Uterus (tissue), 4 donors: Measurements from ENCODE around the gene ZMYND19. TPM values are rescaled to one million over a fixed set of nuclear protein-coding genes. Genes with fewer than 3 reads are reported as not detected.

Experiments
- DNase-seq, 2 donors: peaks; one replicate each; pipeline ENCODE4 v3.0.0-alpha.2; 2019 to 2020
- H3K27ac ChIP-seq, 2 donors: fragments of 200-600 bp; sonication (generic); 1 replicate in 1 of 2; 2 replicates in 1 of 2; pipeline ENCODE4 v1.5.1; 2016 to 2018
- H3K27me3 ChIP-seq, 2 donors: fragments of 200-600 bp; sonication (generic); one replicate each; pipeline ENCODE4 v1.5.1; 2018 to 2019; ENCODE audit warnings: control low read depth in 1 of 2
- H3K36me3 ChIP-seq, 2 donors: fragments of 200-600 bp; sonication (generic); one replicate each; pipeline ENCODE4 v1.5.1; 2019; ENCODE audit warnings: control low read depth in 1 of 2
- H3K4me1 ChIP-seq, 2 donors: fragments of 200-600 bp; sonication (generic); one replicate each; pipeline ENCODE4 v1.5.1; 2018 to 2019; ENCODE audit warnings: control low read depth in 1 of 2
- H3K4me3 ChIP-seq, 2 donors: fragments of 200-600 bp; sonication (generic); 1 replicate in 1 of 2; 2 replicates in 1 of 2; pipeline ENCODE4 v1.5.1; 2018 to 2019; ENCODE audit warnings: mild to moderate bottlenecking in 1 of 2
- H3K9me3 ChIP-seq, 2 donors: fragments of 200-600 bp; sonication (generic); one replicate each; pipeline ENCODE4 v1.5.1; 2019; ENCODE audit warnings: control low read depth in 1 of 2
- CTCF ChIP-seq, 4 experiments: fragments of 200-600 bp in 2 of 4; fragments of 450-650 bp in 2 of 4; sonication (generic) in 2 of 4; IDR thresholded peaks; one replicate each; pipeline ENCODE4 v1.5.1; 2016 to 2019; ENCODE audit warnings: antibody characterized with exemption in 4 of 4, mild to moderate bottlenecking in 2 of 4, moderate library complexity in 1 of 4
- POLR2A ChIP-seq, 2 donors: fragments of 450-650 bp; IDR thresholded peaks; one replicate each; pipeline ENCODE4 v1.6.1; 2016; ENCODE audit warnings: antibody characterized with exemption in 2 of 2, mild to moderate bottlenecking in 1 of 2, moderate library complexity in 1 of 2
- intact Hi-C: fragments of 100-400 bp; cut with DNase I; formaldehyde crosslinking; loops from one replicate; pipeline ENCODE4 v1.15.1; 2023; ENCODE audit warnings: low total_unique reads
- total RNA-seq, 4 donors: library from RNA; depleted of rRNA in 3 of 4; stranded (reverse); fragments of >200 nt in 3 of 4; gene quantifications; one replicate each; pipeline versions ENCODE4 v1.1.0 to v1.2.4, GENCODE V29; 2014 to 2023
- donor health status: DM: yes; HTN: yes; CAD: no.

Gene ZMYND19
- total RNA-seq, 4 donors from 2014 or later = 14.7 to 26.4 (median 16.3) TPM

GRCh38 chr9:137593176-137593575, 2.9 kb upstream of the ZMYND19 start:
- Histone ChIP-seq H3K4me3 (no peak overlapping the region), H3K27me3 (no peaks in the 10 kb centered on the region), H3K4me1 (peaks cover 0 to 9% of the 10 kb centered on the region in 2 donors), H3K36me3 (no peaks in the 10 kb centered on the region), H3K27ac (no peak overlapping the region), H3K9me3 (no peaks in the 10 kb centered on the region)
- intact Hi-C loops = no loop called here
- TF ChIP-seq CTCF (IDR thresholded peaks at IDR 0.05) (no peak), POLR2A (IDR thresholded peaks at IDR 0.05) (no peak)
- DNase-seq = no peak

- no peak for DNase-seq
- TF ChIP-seq POLR2A (IDR thresholded peaks at IDR 0.05) = no peak
- no peak for TF ChIP-seq CTCF (IDR thresholded peaks at IDR 0.05)
- intact Hi-C loops = no loop called here
- Histone ChIP-seq H3K4me1 (peaks cover 0 to 9% of the 10 kb centered on the region in 2 donors), H3K9me3 (no peaks in the 10 kb centered on the region), H3K36me3 (no peaks in the 10 kb centered on the region), H3K4me3 (no peak overlapping the region), H3K27ac (no peak overlapping the region), H3K27me3 (no peaks in the 10 kb centered on the region)
Observed at GRCh38 chr9:137592767-137593166, 2.5 kb upstream of the ZMYND19 start.

- H3K4me1 ChIP-seq = peaks cover 0 to 9% of the 10 kb centered on the region in 2 donors
- no peaks in the 10 kb centered on the region for H3K36me3 ChIP-seq
- intact Hi-C loops = no loop called here
- DNase-seq = no peak
- no peaks in the 10 kb centered on the region for H3K9me3 ChIP-seq
- H3K27me3 ChIP-seq = no peaks in the 10 kb centered on the region
- peak overlapping the region; percentile 40 to 67 for H3K4me3 ChIP-seq
- H3K27ac ChIP-seq = no peak overlapping the region
- peak in 1 of 4 experiments; percentile 8 for TF ChIP-seq CTCF (IDR thresholded peaks at IDR 0.05)
- no peak for TF ChIP-seq POLR2A (IDR thresholded peaks at IDR 0.05)
Observed at GRCh38 chr9:137590123-137590468, 216 bp downstream of the ZMYND19 start.

- H3K9me3 ChIP-seq = no peaks in the 10 kb centered on the region
- H3K27ac ChIP-seq = no peak overlapping the region
- H3K36me3 ChIP-seq = no peaks in the 10 kb centered on the region
- no peak for DNase-seq
- H3K4me1 ChIP-seq = peaks cover 0 to 9% of the 10 kb centered on the region in 2 donors
- H3K27me3 ChIP-seq = no peaks in the 10 kb centered on the region
- intact Hi-C loops = no loop called here
- peak overlapping the region; percentile 40 to 67 for H3K4me3 ChIP-seq
- no peak for TF ChIP-seq POLR2A (IDR thresholded peaks at IDR 0.05)
- no peak for TF ChIP-seq CTCF (IDR thresholded peaks at IDR 0.05)
Observed at GRCh38 chr9:137589441-137590122, 730 bp downstream of the ZMYND19 start.

GRCh38 chr9:137588891-137589290, 1.4 kb downstream of the ZMYND19 start:
- TF ChIP-seq POLR2A (IDR thresholded peaks at IDR 0.05) (no peak), CTCF (IDR thresholded peaks at IDR 0.05) (no peak)
- Histone ChIP-seq H3K4me1 (peaks cover 0 to 9% of the 10 kb centered on the region in 2 donors), H3K36me3 (no peaks in the 10 kb centered on the region), H3K27me3 (no peaks in the 10 kb centered on the region), H3K4me3 (no peak overlapping the region), H3K27ac (no peak overlapping the region), H3K9me3 (no peaks in the 10 kb centered on the region)
- DNase-seq = no peak
- intact Hi-C loops = no loop called here
